Measurements from ENCODE around the gene MT1E.

DNA sequence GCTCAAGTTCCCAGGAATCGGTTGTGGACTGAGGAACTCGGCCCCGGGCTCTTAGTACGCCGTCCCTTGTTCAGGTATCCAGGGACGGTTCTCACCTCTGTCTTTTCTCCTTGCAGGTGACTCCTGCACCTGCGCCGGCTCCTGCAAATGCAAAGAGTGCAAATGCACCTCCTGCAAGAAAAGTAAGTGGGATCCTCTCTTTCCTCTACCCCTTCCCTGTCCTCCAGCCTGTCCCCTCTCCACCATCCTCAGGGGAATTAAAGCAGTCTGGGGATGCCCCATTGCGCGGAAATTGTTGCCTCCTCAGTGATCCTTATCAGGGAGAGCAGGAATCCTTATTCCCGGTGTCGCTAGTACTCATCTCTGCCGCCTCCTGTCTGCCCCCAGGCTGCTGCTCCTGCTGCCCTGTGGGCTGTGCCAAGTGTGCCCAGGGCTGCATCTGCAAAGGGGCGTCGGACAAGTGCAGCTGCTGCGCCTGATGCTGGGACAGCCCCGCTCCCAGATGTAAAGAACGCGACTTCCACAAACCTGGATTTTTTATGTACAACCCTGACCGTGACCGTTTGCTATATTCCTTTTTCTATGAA is 16.6 kb upstream of the MT1E start:
- TF ChIP-seq CTCF (IDR thresholded peaks at IDR 0.05) (no peak), POLR2A (IDR thresholded peaks at IDR 0.05) (no peak)

Data from adrenal gland (tissue), 5 donors.